Measurements from ENCODE around the gene PLCB3.

The PLCB3 gene

GRCh38 chr11:64250415-64251015 lies 815 bp upstream of the PLCB3 start:
- no peak for DNase-seq (ENCODE audit: low read depth)

GRCh38 chr11:64251753-64252002 lies 348 bp downstream of the PLCB3 start:
- no peak for DNase-seq (ENCODE audit: low read depth)

- no peak for DNase-seq (ENCODE audit: low read depth)
Observed at GRCh38 chr11:64252003-64252872, 908 bp downstream of the PLCB3 start.

GRCh38 chr11:64253043-64253442 lies 1.7 kb downstream of the PLCB3 start:
- no peak for DNase-seq (ENCODE audit: low read depth)

GRCh38 chr11:64253481-64253880 lies 2.2 kb downstream of the PLCB3 start:
- DNase-seq (ENCODE audit: low read depth), result no peak

- no peak for DNase-seq (ENCODE audit: low read depth)
Observed at GRCh38 chr11:64254326-64254725, 3.0 kb downstream of the PLCB3 start.

GRCh38 chr11:64255135-64256128 lies 4.1 kb downstream of the PLCB3 start:
- DNase-seq (ENCODE audit: low read depth), result no peak

GRCh38 chr11:64256300-64256699 lies 5.0 kb downstream of the PLCB3 start:
- no peak for DNase-seq (ENCODE audit: low read depth)

- no peak for DNase-seq (ENCODE audit: low read depth)
Observed at GRCh38 chr11:64258356-64258755, 7.0 kb downstream of the PLCB3 start.

GRCh38 chr11:64258946-64259532 lies 7.7 kb downstream of the PLCB3 start:
- DNase-seq (ENCODE audit: low read depth), result no peak

GRCh38 chr11:64259533-64260067 lies 8.3 kb downstream of the PLCB3 start:
- DNase-seq (ENCODE audit: low read depth), result no peak

GRCh38 chr11:64260147-64260708 lies 8.9 kb downstream of the PLCB3 start:
- no peak for DNase-seq (ENCODE audit: low read depth)

- DNase-seq (ENCODE audit: low read depth), result no peak
Observed at GRCh38 chr11:64261556-64262080, 10.3 kb downstream of the PLCB3 start.

GRCh38 chr11:64262271-64263002 lies 11.1 kb downstream of the PLCB3 start:
- no peak for DNase-seq (ENCODE audit: low read depth)

- no peak for DNase-seq (ENCODE audit: low read depth)
Observed at GRCh38 chr11:64263021-64263946, 12.0 kb downstream of the PLCB3 start.

- no peak for DNase-seq (ENCODE audit: low read depth)
Observed at GRCh38 chr11:64263947-64264317, 12.6 kb downstream of the PLCB3 start.

- DNase-seq (ENCODE audit: low read depth), result no peak
Observed at GRCh38 chr11:64264371-64264852, 13.1 kb downstream of the PLCB3 start.

- DNase-seq (ENCODE audit: low read depth), result no peak
Observed at GRCh38 chr11:64265176-64266160, 14.1 kb downstream of the PLCB3 start.
